HepG2 (cell line): ENCODE data around the gene KHNYN. TPM values are rescaled to one million over a fixed set of nuclear protein-coding genes. Genes with fewer than 3 reads are reported as not detected.

ENCODE experiments used
- CBFB ChIP-seq: sonication (generic); formaldehyde crosslinking; IDR thresholded peaks from 2 replicates; pipeline ENCODE4 v1.4.0; 2020; ENCODE audit warnings: missing genetic modification reagents
- CHD4 ChIP-seq: fragments of 200-600 bp; sonication (generic); IDR thresholded peaks from 2 replicates; pipeline ENCODE4 v1.7.0; 2017; ENCODE audit warnings: mild to moderate bottlenecking, low read length, borderline replicate concordance
- EZH2 ChIP-seq: conservative IDR thresholded peaks from 2 replicates; pipeline ENCODE4 v1.6.1; 2012; ENCODE audit warnings: mild to moderate bottlenecking, low read depth, low read length, moderate library complexity
- FOSL1 ChIP-seq: sonication (generic); formaldehyde crosslinking; IDR thresholded peaks from 2 replicates; pipeline ENCODE4 v1.9.0; 2021; ENCODE audit warnings: missing genetic modification reagents, borderline replicate concordance
- FOXK1 ChIP-seq: sonication (generic); formaldehyde crosslinking; IDR thresholded peaks from 2 replicates; pipeline ENCODE4 v1.4.0; 2020; ENCODE audit warnings: low read depth, missing genetic modification reagents, borderline replicate concordance
- GTF3A ChIP-seq: sonication (generic); formaldehyde crosslinking; conservative IDR thresholded peaks from 2 replicates; pipeline ENCODE4 v1.4.0; 2020; ENCODE audit warnings: mild to moderate bottlenecking, missing genetic modification reagents
- NR2F6 ChIP-seq, 2 experiments: IDR thresholded peaks; 2 replicates each; pipeline ENCODE4 v1.6.1; 2016; ENCODE audit warnings: antibody characterized with exemption in 1 of 2, mild to moderate bottlenecking in 1 of 2
- SRSF1 ChIP-seq: fragments of 200-400 bp; formaldehyde crosslinking; optimal IDR thresholded peaks from 2 replicates; pipeline ENCODE3; 2017; ENCODE audit warnings: mild to moderate bottlenecking, low read depth, low read length, moderate library complexity
- TOE1 ChIP-seq: sonication (generic); formaldehyde crosslinking; IDR thresholded peaks from 2 replicates; pipeline ENCODE4 v1.4.0; 2020; ENCODE audit warnings: mild to moderate bottlenecking, missing genetic modification reagents
- ZNF660 ChIP-seq: sonication (generic); formaldehyde crosslinking; IDR thresholded peaks from 2 replicates; pipeline ENCODE4 v1.5.1; 2020; ENCODE audit warnings: mild to moderate bottlenecking, low read depth, missing genetic modification reagents, borderline replicate concordance
- polyA plus RNA-seq, 8 experiments: library from polyadenylated mRNA; depleted of rRNA in 3 of 8; stranded (reverse) in 7 of 8; unstranded in 1 of 8; fragments of >200 nt; fragmentation: Illumina TruSeq in 4 of 8; extraction: Trizol in 4 of 8; gene quantifications; 2 replicates each; pipeline versions ENCODE4 v1.2.1 to v1.2.3, GENCODE V29; 2011 to 2016; ENCODE audit warnings: low read depth in 4 of 8, missing spikeins in 1 of 8, mixed read lengths in 1 of 8; ENCODE audit not compliant: insufficient read depth in 1 of 8
- total RNA-seq, 5 experiments: library from RNA; depleted of rRNA; stranded (reverse); fragments of >200 nt; fragmentation: Illumina TruSeq; extraction: Trizol; gene quantifications; 2 replicates each; pipeline ENCODE4 v1.2.3, GENCODE V29; 2016; ENCODE audit warnings: low read depth in 1 of 5
- TF ChIP-seq, protein P1 (sequence below): IDR thresholded peaks from 2 replicates; pipeline ENCODE4 v1.6.1; 2012; ENCODE audit warnings: low read depth, low read length, improper control_type of control experiment
- TF ChIP-seq, protein P2 (sequence below): sonication (generic); formaldehyde crosslinking; IDR thresholded peaks from 2 replicates; pipeline ENCODE4 v1.4.0; 2020; ENCODE audit warnings: mild to moderate bottlenecking, missing genetic modification reagents
- TF ChIP-seq, protein P3 (sequence below): sonication (generic); formaldehyde crosslinking; IDR thresholded peaks from 2 replicates; pipeline ENCODE4 v1.8.1; 2023; ENCODE audit warnings: mild to moderate bottlenecking, inconsistent platforms, moderate library complexity, missing genetic modification reagents, borderline replicate concordance
- TF ChIP-seq, protein P4 (sequence below): sonication (generic); formaldehyde crosslinking; IDR thresholded peaks from 2 replicates; pipeline ENCODE4 v1.4.0; 2020; ENCODE audit warnings: missing genetic modification reagents, borderline replicate concordance
- TF ChIP-seq, protein P5 (sequence below): sonication (generic); formaldehyde crosslinking; IDR thresholded peaks from 2 replicates; pipeline ENCODE4 v1.5.0; 2020; ENCODE audit warnings: missing genetic modification reagents
- TF ChIP-seq, protein P6 (sequence below): sonication (generic); formaldehyde crosslinking; IDR thresholded peaks from 2 replicates; pipeline ENCODE4 v1.4.0; 2020; ENCODE audit warnings: missing genetic modification reagents

The KHNYN gene
- total and polyA plus RNA-seq, 2 of the 13 experiments (the other 11 are each of a cell fraction or from before 2014, with no cell fraction given): 52.8 to 75.7 TPM

DNA sequence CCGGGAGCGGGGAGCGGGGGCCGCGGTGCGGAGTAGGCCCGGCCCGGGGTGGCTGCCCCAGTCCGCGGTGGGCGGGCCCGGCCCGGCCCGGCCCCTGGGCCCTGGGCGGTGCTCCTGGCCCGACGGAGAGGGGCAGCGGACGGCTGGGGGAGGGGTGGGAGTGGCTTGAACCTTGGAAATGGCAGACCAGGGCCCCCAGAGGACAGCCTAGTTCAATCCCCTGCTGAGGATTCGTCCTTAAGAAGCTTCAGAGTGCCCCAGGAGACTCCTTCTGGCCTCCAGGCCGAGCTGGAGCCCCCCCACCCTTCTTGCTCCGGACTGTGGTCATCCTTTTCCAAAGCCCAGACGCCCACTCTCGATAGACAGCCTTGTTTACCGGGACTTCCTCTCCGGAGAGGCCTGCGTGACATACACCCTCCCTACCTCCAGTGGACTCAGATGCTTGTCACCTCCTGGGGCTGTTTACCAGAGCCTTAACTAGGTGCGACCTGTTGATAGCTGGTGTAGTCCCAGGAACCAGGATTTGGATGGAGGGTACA, 458 bp downstream of the KHNYN start (continued):
- TF ChIP-seq ZNF660 (no peak), FOXK1 (peak; percentile 36; the same call in 1 of the 2 replicates), SRSF1 (no peak), CHD4 (no peak), EZH2 (no peak), FOSL1 (0 out of 2 replicates have a peak, but pooled peaks have one; percentile 32), NR2F6 (IDR thresholded peaks at IDR 0.05) (no peak), NR2F6 (CRISPR knock-in tag; IDR thresholded peaks at IDR 0.05) (peak; percentile 11; the same call in 1 of the 2 replicates), GTF3A (CRISPR knock-in tag) (no peak), CBFB (0 out of 2 replicates have a peak, but pooled peaks have one; percentile 7), TOE1 (CRISPR knock-in tag) (no peak)
- TF ChIP-seq, protein P1, sequence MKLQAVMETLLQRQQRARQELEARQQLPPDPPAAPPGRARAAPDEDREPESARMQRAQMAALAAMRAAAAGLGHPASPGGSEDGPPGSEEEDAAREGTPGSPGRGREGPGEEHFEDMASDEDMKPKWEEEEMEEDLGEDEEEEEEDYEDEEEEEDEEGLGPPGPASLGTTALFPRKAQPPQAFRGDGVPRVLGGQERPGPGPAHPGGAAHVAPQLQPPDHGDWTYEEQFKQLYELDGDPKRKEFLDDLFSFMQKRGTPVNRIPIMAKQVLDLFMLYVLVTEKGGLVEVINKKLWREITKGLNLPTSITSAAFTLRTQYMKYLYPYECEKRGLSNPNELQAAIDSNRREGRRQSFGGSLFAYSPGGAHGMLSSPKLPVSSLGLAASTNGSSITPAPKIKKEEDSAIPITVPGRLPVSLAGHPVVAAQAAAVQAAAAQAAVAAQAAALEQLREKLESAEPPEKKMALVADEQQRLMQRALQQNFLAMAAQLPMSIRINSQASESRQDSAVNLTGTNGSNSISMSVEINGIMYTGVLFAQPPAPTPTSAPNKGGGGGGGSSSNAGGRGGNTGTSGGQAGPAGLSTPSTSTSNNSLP: no peak
- TF ChIP-seq, protein P2, sequence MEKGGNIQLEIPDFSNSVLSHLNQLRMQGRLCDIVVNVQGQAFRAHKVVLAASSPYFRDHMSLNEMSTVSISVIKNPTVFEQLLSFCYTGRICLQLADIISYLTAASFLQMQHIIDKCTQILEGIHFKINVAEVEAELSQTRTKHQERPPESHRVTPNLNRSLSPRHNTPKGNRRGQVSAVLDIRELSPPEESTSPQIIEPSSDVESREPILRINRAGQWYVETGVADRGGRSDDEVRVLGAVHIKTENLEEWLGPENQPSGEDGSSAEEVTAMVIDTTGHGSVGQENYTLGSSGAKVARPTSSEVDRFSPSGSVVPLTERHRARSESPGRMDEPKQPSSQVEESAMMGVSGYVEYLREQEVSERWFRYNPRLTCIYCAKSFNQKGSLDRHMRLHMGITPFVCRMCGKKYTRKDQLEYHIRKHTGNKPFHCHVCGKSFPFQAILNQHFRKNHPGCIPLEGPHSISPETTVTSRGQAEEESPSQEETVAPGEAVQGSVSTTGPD: no peak
- TF ChIP-seq, protein P3, sequence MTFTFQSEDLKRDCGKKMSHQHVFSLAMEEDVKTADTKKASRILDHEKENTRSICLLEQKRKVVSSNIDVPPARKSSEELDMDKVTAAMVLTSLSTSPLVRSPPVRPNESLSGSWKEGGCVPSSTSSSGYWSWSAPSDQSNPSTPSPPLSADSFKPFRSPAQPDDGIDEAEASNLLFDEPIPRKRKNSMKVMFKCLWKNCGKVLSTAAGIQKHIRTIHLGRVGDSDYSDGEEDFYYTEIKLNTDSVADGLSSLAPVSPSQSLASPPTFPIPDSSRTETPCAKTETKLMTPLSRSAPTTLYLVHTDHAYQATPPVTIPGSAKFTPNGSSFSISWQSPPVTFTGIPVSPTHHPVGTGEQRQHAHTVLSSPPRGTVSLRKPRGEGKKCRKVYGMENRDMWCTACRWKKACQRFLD (CRISPR knock-in tag): no peak
- TF ChIP-seq, protein P4, sequence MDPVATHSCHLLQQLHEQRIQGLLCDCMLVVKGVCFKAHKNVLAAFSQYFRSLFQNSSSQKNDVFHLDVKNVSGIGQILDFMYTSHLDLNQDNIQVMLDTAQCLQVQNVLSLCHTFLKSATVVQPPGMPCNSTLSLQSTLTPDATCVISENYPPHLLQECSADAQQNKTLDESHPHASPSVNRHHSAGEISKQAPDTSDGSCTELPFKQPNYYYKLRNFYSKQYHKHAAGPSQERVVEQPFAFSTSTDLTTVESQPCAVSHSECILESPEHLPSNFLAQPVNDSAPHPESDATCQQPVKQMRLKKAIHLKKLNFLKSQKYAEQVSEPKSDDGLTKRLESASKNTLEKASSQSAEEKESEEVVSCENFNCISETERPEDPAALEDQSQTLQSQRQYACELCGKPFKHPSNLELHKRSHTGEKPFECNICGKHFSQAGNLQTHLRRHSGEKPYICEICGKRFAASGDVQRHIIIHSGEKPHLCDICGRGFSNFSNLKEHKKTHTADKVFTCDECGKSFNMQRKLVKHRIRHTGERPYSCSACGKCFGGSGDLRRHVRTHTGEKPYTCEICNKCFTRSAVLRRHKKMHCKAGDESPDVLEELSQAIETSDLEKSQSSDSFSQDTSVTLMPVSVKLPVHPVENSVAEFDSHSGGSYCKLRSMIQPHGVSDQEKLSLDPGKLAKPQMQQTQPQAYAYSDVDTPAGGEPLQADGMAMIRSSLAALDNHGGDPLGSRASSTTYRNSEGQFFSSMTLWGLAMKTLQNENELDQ (CRISPR knock-in tag): no peak
- TF ChIP-seq, protein P5, sequence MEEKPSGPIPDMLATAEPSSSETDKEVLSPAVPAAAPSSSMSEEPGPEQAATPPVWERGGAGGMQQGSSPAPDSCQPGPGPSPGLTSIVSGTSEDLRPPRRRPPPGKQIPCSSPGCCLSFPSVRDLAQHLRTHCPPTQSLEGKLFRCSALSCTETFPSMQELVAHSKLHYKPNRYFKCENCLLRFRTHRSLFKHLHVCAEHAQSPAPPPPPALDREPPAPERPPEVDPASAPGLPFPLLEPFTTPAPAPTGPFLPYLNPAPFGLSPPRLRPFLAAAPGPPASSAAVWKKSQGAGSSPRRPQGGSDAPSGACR (CRISPR knock-in tag): no peak
- TF ChIP-seq, protein P6, sequence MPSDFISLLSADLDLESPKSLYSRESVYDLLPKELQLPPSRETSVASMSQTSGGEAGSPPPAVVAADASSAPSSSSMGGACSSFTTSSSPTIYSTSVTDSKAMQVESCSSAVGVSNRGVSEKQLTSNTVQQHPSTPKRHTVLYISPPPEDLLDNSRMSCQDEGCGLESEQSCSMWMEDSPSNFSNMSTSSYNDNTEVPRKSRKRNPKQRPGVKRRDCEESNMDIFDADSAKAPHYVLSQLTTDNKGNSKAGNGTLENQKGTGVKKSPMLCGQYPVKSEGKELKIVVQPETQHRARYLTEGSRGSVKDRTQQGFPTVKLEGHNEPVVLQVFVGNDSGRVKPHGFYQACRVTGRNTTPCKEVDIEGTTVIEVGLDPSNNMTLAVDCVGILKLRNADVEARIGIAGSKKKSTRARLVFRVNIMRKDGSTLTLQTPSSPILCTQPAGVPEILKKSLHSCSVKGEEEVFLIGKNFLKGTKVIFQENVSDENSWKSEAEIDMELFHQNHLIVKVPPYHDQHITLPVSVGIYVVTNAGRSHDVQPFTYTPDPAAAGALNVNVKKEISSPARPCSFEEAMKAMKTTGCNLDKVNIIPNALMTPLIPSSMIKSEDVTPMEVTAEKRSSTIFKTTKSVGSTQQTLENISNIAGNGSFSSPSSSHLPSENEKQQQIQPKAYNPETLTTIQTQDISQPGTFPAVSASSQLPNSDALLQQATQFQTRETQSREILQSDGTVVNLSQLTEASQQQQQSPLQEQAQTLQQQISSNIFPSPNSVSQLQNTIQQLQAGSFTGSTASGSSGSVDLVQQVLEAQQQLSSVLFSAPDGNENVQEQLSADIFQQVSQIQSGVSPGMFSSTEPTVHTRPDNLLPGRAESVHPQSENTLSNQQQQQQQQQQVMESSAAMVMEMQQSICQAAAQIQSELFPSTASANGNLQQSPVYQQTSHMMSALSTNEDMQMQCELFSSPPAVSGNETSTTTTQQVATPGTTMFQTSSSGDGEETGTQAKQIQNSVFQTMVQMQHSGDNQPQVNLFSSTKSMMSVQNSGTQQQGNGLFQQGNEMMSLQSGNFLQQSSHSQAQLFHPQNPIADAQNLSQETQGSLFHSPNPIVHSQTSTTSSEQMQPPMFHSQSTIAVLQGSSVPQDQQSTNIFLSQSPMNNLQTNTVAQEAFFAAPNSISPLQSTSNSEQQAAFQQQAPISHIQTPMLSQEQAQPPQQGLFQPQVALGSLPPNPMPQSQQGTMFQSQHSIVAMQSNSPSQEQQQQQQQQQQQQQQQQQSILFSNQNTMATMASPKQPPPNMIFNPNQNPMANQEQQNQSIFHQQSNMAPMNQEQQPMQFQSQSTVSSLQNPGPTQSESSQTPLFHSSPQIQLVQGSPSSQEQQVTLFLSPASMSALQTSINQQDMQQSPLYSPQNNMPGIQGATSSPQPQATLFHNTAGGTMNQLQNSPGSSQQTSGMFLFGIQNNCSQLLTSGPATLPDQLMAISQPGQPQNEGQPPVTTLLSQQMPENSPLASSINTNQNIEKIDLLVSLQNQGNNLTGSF (CRISPR knock-in tag): no peak; the same call in 1 of the 2 replicates
